ENCODE measurements around the gene MEGF10.
"Not testable (repeated sequence)": the region's sequence is repeated elsewhere in the genome, so short reads cannot be mapped to it uniquely, and the experiment has no call there.

Gene MEGF10

DNA sequence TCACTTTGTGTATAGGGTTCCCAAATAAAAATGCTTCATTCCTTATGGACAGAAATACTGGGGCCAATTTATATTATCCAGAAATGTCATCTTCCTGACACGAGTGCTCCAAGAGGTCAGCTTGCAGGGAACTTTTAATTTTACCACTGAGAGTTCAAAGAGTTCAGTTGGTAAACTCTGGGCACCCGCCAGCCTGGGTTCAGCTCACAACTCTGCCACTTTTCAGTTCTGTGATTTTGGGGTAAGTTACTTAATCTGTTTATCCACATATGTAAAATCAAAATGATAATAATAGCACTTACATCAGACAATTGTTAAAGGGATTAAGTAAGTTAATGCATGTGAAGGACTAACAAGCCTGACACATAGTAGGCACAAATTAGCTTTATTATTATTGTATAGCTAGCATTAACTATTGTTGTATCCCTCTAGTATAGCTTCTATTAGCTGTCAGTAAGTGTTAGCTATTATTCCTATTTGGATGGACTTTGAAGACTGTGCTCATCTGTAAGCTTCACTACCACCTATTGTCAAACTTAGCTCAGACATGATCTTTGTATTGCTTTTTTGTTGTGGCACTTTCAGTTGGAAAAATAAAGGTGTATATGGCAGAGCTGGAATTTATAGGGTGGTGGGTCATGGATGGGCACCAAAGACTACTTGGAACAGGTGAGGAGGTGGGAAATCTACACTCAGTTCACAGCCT lies 1.6 kb downstream of the MEGF10 start:
- POLR2A ChIA-PET, result no interaction called here
- no peak for TF ChIP-seq BHLHE40 (IDR thresholded peaks at IDR 0.05; ENCODE audit: borderline replicate concordance)
- TF ChIP-seq SP1 (IDR thresholded peaks at IDR 0.05), result no peak
- no peak for TF ChIP-seq ARNT (IDR thresholded peaks at IDR 0.05)
- TF ChIP-seq L3MBTL2 (conservative IDR thresholded peaks at IDR 0.05), result no peak
- no peak for TF ChIP-seq NFRKB (IDR thresholded peaks at IDR 0.05)
- TF ChIP-seq, protein P1, sequence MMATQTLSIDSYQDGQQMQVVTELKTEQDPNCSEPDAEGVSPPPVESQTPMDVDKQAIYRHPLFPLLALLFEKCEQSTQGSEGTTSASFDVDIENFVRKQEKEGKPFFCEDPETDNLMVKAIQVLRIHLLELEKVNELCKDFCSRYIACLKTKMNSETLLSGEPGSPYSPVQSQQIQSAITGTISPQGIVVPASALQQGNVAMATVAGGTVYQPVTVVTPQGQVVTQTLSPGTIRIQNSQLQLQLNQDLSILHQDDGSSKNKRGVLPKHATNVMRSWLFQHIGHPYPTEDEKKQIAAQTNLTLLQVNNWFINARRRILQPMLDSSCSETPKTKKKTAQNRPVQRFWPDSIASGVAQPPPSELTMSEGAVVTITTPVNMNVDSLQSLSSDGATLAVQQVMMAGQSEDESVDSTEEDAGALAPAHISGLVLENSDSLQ (IDR thresholded peaks at IDR 0.05), result no peak
- TF ChIP-seq SUZ12 (IDR thresholded peaks at IDR 0.05), result no peak
- no peak for TF ChIP-seq CTBP1 (IDR thresholded peaks at IDR 0.05; ENCODE audit: borderline replicate concordance)
- TF ChIP-seq FOXA1 (IDR thresholded peaks at IDR 0.05), result no peak
- no peak for TF ChIP-seq FOXK2 (IDR thresholded peaks at IDR 0.05)
- no peak for TF ChIP-seq HDGF (IDR thresholded peaks at IDR 0.05; ENCODE audit: borderline replicate concordance)
- TF ChIP-seq ZNF384 (IDR thresholded peaks at IDR 0.05), result no peak
- no peak for TF ChIP-seq LEF1 (IDR thresholded peaks at IDR 0.05; ENCODE audit: borderline replicate concordance)
- DNase-seq (ENCODE audit: extremely low spot score), result no peak
- CTCF ChIA-PET, result no interaction called here

DNA sequence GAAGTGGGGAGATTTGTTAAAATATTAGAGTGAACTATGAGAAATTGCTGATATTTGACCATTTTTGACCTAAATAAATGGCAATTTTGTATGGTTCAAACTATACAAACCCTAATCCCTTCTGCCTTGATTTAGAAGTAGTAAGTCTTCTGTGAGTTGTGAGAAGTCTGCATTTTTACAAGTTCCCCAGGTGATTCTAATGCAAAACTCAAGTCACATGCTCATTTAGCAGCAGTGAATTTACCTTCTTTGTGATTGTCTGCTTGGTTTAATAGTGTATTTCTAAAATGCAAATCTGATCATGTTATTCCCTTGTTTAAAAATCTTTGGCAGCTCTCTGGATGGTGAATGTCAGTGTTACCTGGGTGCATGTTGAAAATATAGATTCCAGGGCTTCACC lies 2.8 kb downstream of the MEGF10 start:
- POLR2A ChIA-PET, result no interaction called here
- TF ChIP-seq TARDBP (IDR thresholded peaks at IDR 0.05) (no peak), ZNF384 (IDR thresholded peaks at IDR 0.05) (no peak), BHLHE40 (IDR thresholded peaks at IDR 0.05; ENCODE audit: borderline replicate concordance) (no peak)
- CTCF ChIA-PET, result no interaction called here
- DNase-seq (ENCODE audit: extremely low spot score), result no peak

DNA sequence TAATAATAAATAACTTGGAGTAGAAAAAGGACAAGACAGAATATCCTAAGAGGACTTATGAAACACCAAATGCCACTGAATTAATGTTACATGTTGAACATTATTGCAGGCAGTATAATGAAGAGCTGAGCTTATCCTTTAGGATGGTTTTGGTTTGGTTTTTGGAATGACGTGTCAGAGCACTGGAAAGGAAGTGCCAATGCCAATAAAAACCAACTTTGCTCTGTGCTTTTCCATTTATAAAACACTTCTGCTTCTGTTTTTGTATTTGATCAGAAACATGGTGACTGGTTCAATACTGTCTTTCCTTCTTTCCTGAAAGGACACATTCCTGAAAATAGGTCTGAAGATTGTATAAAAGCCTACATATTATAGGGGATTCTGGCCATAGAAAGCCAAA lies 4.2 kb downstream of the MEGF10 start:
- no peak for DNase-seq (ENCODE audit: extremely low spot score)
- POLR2A ChIA-PET, result no interaction called here
- CTCF ChIA-PET, result no interaction called here
- TF ChIP-seq TARDBP (IDR thresholded peaks at IDR 0.05) (no peak), LEF1 (IDR thresholded peaks at IDR 0.05; ENCODE audit: borderline replicate concordance) (no peak), ZNF384 (IDR thresholded peaks at IDR 0.05) (no peak), ELF4 (IDR thresholded peaks at IDR 0.05) (no peak), FOXM1 (IDR thresholded peaks at IDR 0.05; ENCODE audit: borderline replicate concordance) (no peak), SUZ12 (IDR thresholded peaks at IDR 0.05) (no peak), SP1 (IDR thresholded peaks at IDR 0.05) (no peak), FOXK2 (IDR thresholded peaks at IDR 0.05) (no peak), BHLHE40 (IDR thresholded peaks at IDR 0.05; ENCODE audit: borderline replicate concordance) (no peak), L3MBTL2 (conservative IDR thresholded peaks at IDR 0.05) (no peak), ARNT (IDR thresholded peaks at IDR 0.05) (no peak), NFRKB (IDR thresholded peaks at IDR 0.05) (no peak), CTBP1 (IDR thresholded peaks at IDR 0.05; ENCODE audit: borderline replicate concordance) (no peak)
- TF ChIP-seq, protein P1 (IDR thresholded peaks at IDR 0.05), result no peak

DNA sequence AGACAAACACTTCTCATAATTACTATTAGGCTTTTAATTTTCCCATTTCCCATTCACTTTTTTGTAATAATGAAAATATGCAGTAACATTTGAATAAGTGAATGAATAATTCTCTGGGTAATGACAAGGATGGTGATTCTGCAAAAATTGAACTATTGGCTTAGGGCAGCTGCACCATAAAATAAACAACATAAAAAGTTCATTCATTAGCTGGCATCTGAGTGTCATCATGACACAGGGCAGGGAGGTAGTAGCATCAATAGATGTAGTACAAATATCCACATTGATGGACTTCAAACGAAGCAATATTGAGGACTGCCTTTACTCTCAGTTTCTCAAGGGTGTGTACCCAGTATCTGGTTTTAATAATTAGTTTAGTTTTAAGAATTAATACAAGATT lies 4.9 kb downstream of the MEGF10 start:
- CTCF ChIA-PET, result no interaction called here
- POLR2A ChIA-PET, result no interaction called here
- no peak for DNase-seq (ENCODE audit: extremely low spot score)
- TF ChIP-seq, protein P1 (IDR thresholded peaks at IDR 0.05), result no peak
- TF ChIP-seq TARDBP (IDR thresholded peaks at IDR 0.05), result no peak
- no peak for TF ChIP-seq CTBP1 (IDR thresholded peaks at IDR 0.05; ENCODE audit: borderline replicate concordance)
- TF ChIP-seq HDGF (IDR thresholded peaks at IDR 0.05; ENCODE audit: borderline replicate concordance), result no peak
- TF ChIP-seq ARNT (IDR thresholded peaks at IDR 0.05), result no peak
- TF ChIP-seq BHLHE40 (IDR thresholded peaks at IDR 0.05; ENCODE audit: borderline replicate concordance), result no peak
- no peak for TF ChIP-seq LEF1 (IDR thresholded peaks at IDR 0.05; ENCODE audit: borderline replicate concordance)
- TF ChIP-seq ELF4 (IDR thresholded peaks at IDR 0.05), result no peak
- TF ChIP-seq NFRKB (IDR thresholded peaks at IDR 0.05), result no peak
- TF ChIP-seq SP1 (IDR thresholded peaks at IDR 0.05), result no peak
- no peak for TF ChIP-seq L3MBTL2 (conservative IDR thresholded peaks at IDR 0.05)
- no peak for TF ChIP-seq ZNF384 (IDR thresholded peaks at IDR 0.05)
- TF ChIP-seq FOXK2 (IDR thresholded peaks at IDR 0.05), result no peak
- no peak for TF ChIP-seq FOXA1 (IDR thresholded peaks at IDR 0.05)
- TF ChIP-seq FOXM1 (IDR thresholded peaks at IDR 0.05; ENCODE audit: borderline replicate concordance), result no peak
- no peak for TF ChIP-seq SUZ12 (IDR thresholded peaks at IDR 0.05)

DNA sequence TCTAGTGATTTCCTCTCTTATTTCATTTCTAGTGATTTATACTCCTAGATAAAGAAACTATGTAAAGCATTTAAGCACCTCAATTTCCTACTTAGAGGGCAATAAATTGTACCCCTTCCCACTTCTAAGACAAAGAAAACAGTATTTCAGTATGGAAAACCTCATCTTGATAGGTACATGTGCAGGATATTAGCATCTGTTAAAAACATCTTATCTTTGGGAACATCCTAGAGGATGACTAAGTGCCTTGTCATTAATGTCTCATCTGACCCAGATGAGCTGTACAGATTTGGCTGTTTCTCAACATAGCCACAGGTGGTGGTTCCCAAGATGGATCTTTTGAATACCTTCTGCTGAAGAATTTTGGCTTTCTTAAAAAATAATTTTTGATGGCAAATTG lies 5.7 kb downstream of the MEGF10 start:
- ChIA-PET CTCF (no interaction called here), POLR2A (no interaction called here)
- no peak for TF ChIP-seq FOXM1 (IDR thresholded peaks at IDR 0.05; ENCODE audit: borderline replicate concordance)
- TF ChIP-seq TARDBP (IDR thresholded peaks at IDR 0.05), result no peak
- TF ChIP-seq SP1 (IDR thresholded peaks at IDR 0.05), result no peak
- TF ChIP-seq ARNT (IDR thresholded peaks at IDR 0.05), result no peak
- no peak for TF ChIP-seq HDGF (IDR thresholded peaks at IDR 0.05; ENCODE audit: borderline replicate concordance)
- no peak for TF ChIP-seq ZNF384 (IDR thresholded peaks at IDR 0.05)
- no peak for TF ChIP-seq BHLHE40 (IDR thresholded peaks at IDR 0.05; ENCODE audit: borderline replicate concordance)
- no peak for TF ChIP-seq L3MBTL2 (conservative IDR thresholded peaks at IDR 0.05)
- TF ChIP-seq FOXK2 (IDR thresholded peaks at IDR 0.05), result no peak
- no peak for TF ChIP-seq SUZ12 (IDR thresholded peaks at IDR 0.05)
- TF ChIP-seq FOXA1 (IDR thresholded peaks at IDR 0.05), result no peak
- TF ChIP-seq CTBP1 (IDR thresholded peaks at IDR 0.05; ENCODE audit: borderline replicate concordance), result no peak
- TF ChIP-seq, protein P1 (IDR thresholded peaks at IDR 0.05), result no peak
- no peak for TF ChIP-seq NFRKB (IDR thresholded peaks at IDR 0.05)
- TF ChIP-seq LEF1 (IDR thresholded peaks at IDR 0.05; ENCODE audit: borderline replicate concordance), result no peak
- no peak for TF ChIP-seq ELF4 (IDR thresholded peaks at IDR 0.05)
- DNase-seq (ENCODE audit: extremely low spot score), result no peak

DNA sequence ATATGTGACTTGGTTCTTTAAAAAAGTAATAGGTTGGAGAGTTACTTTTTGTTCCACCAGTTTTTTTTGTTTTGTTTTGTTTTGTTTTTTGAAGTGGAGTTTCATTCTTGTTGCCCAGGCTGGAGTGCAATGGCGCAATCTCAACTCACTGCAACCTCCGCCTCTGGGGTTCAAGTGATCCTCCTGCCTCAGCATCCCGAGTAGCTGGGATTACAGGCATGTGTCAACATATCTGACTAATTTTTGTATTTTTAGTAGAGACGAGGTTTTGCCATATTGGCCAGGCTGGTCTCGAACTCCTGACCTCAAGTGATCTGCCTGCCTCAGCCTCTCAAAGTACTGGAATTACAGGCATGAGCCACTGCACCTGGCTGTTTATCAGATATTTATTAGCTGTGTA lies 6.3 kb downstream of the MEGF10 start:
- CTCF ChIA-PET, result interaction anchor here (0.7 kb wide), 1 partner anchor 286 kb away, joined by 3 read pairs; no protein-coding TSS in a partner anchor
- DNase-seq (ENCODE audit: extremely low spot score); POLR2A ChIA-PET: not testable (repeated sequence)

Measured in HEK293T (cell line).